Ovary (tissue), 9 donors: ENCODE measurements around the gene TMEM63A. TPM values are rescaled to one million over a fixed set of nuclear protein-coding genes. Genes with fewer than 3 reads are reported as not detected.
A peak's percentile ranks its signal among the peaks of the same experiment; 100 is the strongest.

Experiments used
- DNase-seq, 5 donors: peaks; one replicate each; pipeline ENCODE4 v3.0.0-alpha.2; 2019 to 2020
- H3K27ac ChIP-seq, 2 donors: fragments of 200-600 bp; one replicate each; pipeline versions ENCODE4 v1.5.1 to v1.8.0; 2019 to 2022
- H3K27me3 ChIP-seq: fragments of 200-600 bp; one replicate; pipeline ENCODE4 v1.8.0; 2022
- H3K36me3 ChIP-seq: fragments of 200-600 bp; sonication (generic); one replicate; pipeline ENCODE4 v1.5.1; 2019
- H3K4me1 ChIP-seq: one replicate; pipeline ENCODE4 v1.8.1; 2013; ENCODE audit warnings: mild to moderate bottlenecking, moderate library complexity; ENCODE audit not compliant: insufficient read depth
- H3K4me3 ChIP-seq: fragments of 200-600 bp; sonication (generic); one replicate; pipeline ENCODE4 v1.5.1; 2017
- H3K9me3 ChIP-seq, 2 donors: fragments of 200-600 bp in 1 of 2; sonication (generic) in 1 of 2; one replicate each; pipeline versions ENCODE4 v1.5.1 to v1.8.1; 2013 to 2019; ENCODE audit warnings: mild to moderate bottlenecking in 1 of 2, moderate library complexity in 1 of 2
- CTCF ChIP-seq, 3 donors: fragments of 450-650 bp in 2 of 3; fragments of 200-600 bp in 1 of 3; IDR thresholded peaks; one replicate each; pipeline versions ENCODE4 v1.5.1 to v1.8.0; 2016 to 2022; ENCODE audit warnings: antibody characterized with exemption in 3 of 3, mild to moderate bottlenecking in 1 of 3
- EP300 ChIP-seq: sonication (generic); formaldehyde crosslinking; IDR thresholded peaks from one replicate; pipeline ENCODE4 v1.6.1; 2017; ENCODE audit warnings: antibody characterized with exemption
- POLR2A ChIP-seq: fragments of 450-650 bp; IDR thresholded peaks from one replicate; pipeline ENCODE4 v1.6.1; 2017; ENCODE audit warnings: antibody characterized with exemption, mild to moderate bottlenecking, moderate library complexity
- WGBS, 3 donors: extraction: QIAGEN DNeasy Blood & Tissue Kit in 1 of 3; methylation state at CpG; one replicate each; pipeline versions ENCODE4 v1.1.5 to v1.1.7; 2013 to 2017; 5-methylcytosine and 5-hydroxymethylcytosine counted together
- intact Hi-C, 4 donors: fragments of 100-400 bp; cut with DNase I; formaldehyde crosslinking; loops; one replicate each; pipeline versions ENCODE4 v1.11.0 to v1.15.1; 2022 to 2023
- polyA plus RNA-seq, 2 donors: library from polyadenylated mRNA; stranded (reverse); fragments of 200-250 nt in 1 of 2; fragments of 350-450 nt in 1 of 2; fragmentation: Illumina TruSeq in 1 of 2; extraction: RNeasy Lipid Tissue Mini Kit (QIAGEN cat#74804) in 1 of 2; gene quantifications; one replicate each; pipeline ENCODE4 v1.2.3, GENCODE V29; 2013 to 2014
- total RNA-seq, 7 donors: library from RNA; depleted of rRNA in 2 of 7; stranded (reverse); fragments of >200 nt in 2 of 7; fragmentation: NEBNext Ultra II Directional in 3 of 7; extraction: Animal tissue kit (Norgen Biotek cat#: 25700) in 3 of 7; gene quantifications; one replicate each; pipeline versions ENCODE4 v1.1.0 to v1.2.4, GENCODE V29; 2016 to 2023
- donor health status: DM: no; HTN: no; CAD: no; lungs with moderate emphysema.
- donor health status: DM: no; HTN: no; CAD: no.
- donor health status: Bipolar disorder and iron deficiency.
- donor health status: DM: yes; HTN: yes; CAD: no.
- donor health status: DM: no; HTN: no; CAD: no.
- donor health status: DM: yes; HTN: yes; CAD: no.

TMEM63A gene
- total and polyA plus RNA-seq, 9 donors: 29.6 to 82.8 (median 53.0) TPM

DNA sequence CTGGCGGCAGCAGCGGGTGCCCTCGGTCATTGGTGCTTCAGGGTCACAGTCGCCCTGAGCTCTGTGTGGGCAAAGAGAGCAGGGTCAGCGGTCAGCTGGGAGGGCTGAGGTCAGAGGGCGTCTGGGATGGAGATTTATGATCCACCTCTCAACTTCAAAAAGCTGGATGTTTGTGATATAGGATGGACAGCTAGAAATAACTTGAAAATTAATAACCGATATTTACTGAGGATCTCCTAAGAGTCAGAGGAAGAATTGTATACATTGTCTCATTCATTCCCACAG is 4.8 kb upstream of the TMEM63A start:
- no peaks in the 10 kb centered on the region for H3K27me3 ChIP-seq
- no peak overlapping the region for H3K27ac ChIP-seq
- intact Hi-C loops: loop anchor here in 1 of 4 donors (10.0 kb wide), 1 partner anchor 112 kb away; the partner anchor contains the start of gene SRP9
- peaks cover 5% of the 10 kb centered on the region for H3K4me1 ChIP-seq
- H3K36me3 ChIP-seq: no peaks in the 10 kb centered on the region
- H3K9me3 ChIP-seq: no peaks in the 10 kb centered on the region
- WGBS, 3 donors: 87 to 91% (median 89%) methylated on average over 7 of the region's 7 CpGs
- TF ChIP-seq EP300 (no peak), CTCF (IDR thresholded peaks at IDR 0.05) (no peak), POLR2A (no peak)
- DNase-seq: no peak
- no peak overlapping the region for H3K4me3 ChIP-seq

GRCh38 chr1:225886159-225887029 is 4.2 kb upstream of the TMEM63A start:
- WGBS, 3 donors: 89 to 91% (median 89%) methylated on average over 16 to 19 of the region's 19 CpGs
- Histone ChIP-seq H3K4me3 (no peak overlapping the region), H3K4me1 (peaks cover 5% of the 10 kb centered on the region), H3K9me3 (no peaks in the 10 kb centered on the region), H3K27ac (no peak overlapping the region), H3K36me3 (no peaks in the 10 kb centered on the region), H3K27me3 (no peaks in the 10 kb centered on the region)
- TF ChIP-seq POLR2A (no peak), CTCF (IDR thresholded peaks at IDR 0.05) (no peak), EP300 (no peak)
- no peak for DNase-seq
- intact Hi-C loops: loop anchor here in 1 of 4 donors (10.0 kb wide), 1 partner anchor 112 kb away; the partner anchor contains the start of gene SRP9

- Histone ChIP-seq H3K27ac (no peak overlapping the region), H3K27me3 (no peaks in the 10 kb centered on the region), H3K36me3 (no peaks in the 10 kb centered on the region), H3K4me1 (peaks cover 12% of the 10 kb centered on the region), H3K4me3 (no peak overlapping the region), H3K9me3 (no peaks in the 10 kb centered on the region)
- intact Hi-C loops: loop anchor here in 1 of 4 donors (10.0 kb wide), 1 partner anchor 111 kb away; the partner anchor contains the start of gene SRP9
- 91 to 95% (median 95%) methylated on average over 6 of the region's 6 CpGs for WGBS, 3 donors
- no peak for DNase-seq
- TF ChIP-seq EP300: no peak
- TF ChIP-seq POLR2A: no peak
- no peak for TF ChIP-seq CTCF (IDR thresholded peaks at IDR 0.05)
Measured at GRCh38 chr1:225885336-225885735, 3.2 kb upstream of the TMEM63A start.

GRCh38 chr1:225883616-225884265 is 1.6 kb upstream of the TMEM63A start:
- Histone ChIP-seq H3K9me3 (no peaks in the 10 kb centered on the region), H3K27ac (peak overlapping the region in 1 of 2 donors; percentile 85), H3K36me3 (no peaks in the 10 kb centered on the region), H3K4me3 (no peak overlapping the region), H3K4me1 (peaks cover 18% of the 10 kb centered on the region), H3K27me3 (no peaks in the 10 kb centered on the region)
- TF ChIP-seq EP300: no peak
- TF ChIP-seq CTCF (IDR thresholded peaks at IDR 0.05): no peak
- TF ChIP-seq POLR2A: no peak
- 83 to 87% (median 87%) methylated on average over 10 to 11 of the region's 11 CpGs for WGBS, 3 donors
- DNase-seq: no peak
- intact Hi-C loops: loop anchor here in 1 of 4 donors (10.0 kb wide), 1 partner anchor 109 kb away; the partner anchor contains the start of gene SRP9
